Lower leg skin (tissue), 4 donors: ENCODE data around the gene KCNMA1. TPM values are rescaled to one million over a fixed set of nuclear protein-coding genes. Genes with fewer than 3 reads are reported as not detected.

Experiments
- DNase-seq, 2 donors: peaks; one replicate each; pipeline ENCODE4 v3.0.0-alpha.2; 2019; ENCODE audit warnings: low spot score in 2 of 2
- H3K4me3 ChIP-seq: fragments of 200-600 bp; sonication (generic); 2 replicates; pipeline ENCODE4 v1.5.1; 2017; ENCODE audit warnings: mild to moderate bottlenecking, low read depth; ENCODE audit not compliant: poor library complexity, severe bottlenecking
- POLR2A ChIP-seq, 2 donors: fragments of 450-650 bp; IDR thresholded peaks; one replicate each; pipeline ENCODE4 v1.6.1; 2016 to 2017; ENCODE audit warnings: antibody characterized with exemption in 2 of 2, mild to moderate bottlenecking in 1 of 2, moderate library complexity in 1 of 2
- WGBS, 2 donors: methylation state at CpG; one replicate each; pipeline ENCODE4 v1.1.5; 2018; 5-methylcytosine and 5-hydroxymethylcytosine counted together
- intact Hi-C: fragments of 100-400 bp; cut with DNase I; formaldehyde crosslinking; loops from one replicate; pipeline ENCODE4 v1.15.0; 2023; ENCODE audit warnings: low total_unique reads
- total RNA-seq, 4 donors: library from RNA; depleted of rRNA; stranded (reverse); fragments of >200 nt; gene quantifications; one replicate each; pipeline ENCODE4 v1.1.0, GENCODE V29; 2016
- TF ChIP-seq, protein P1 (sequence below), 3 donors: fragments of 450-650 bp; IDR thresholded peaks; one replicate each; pipeline ENCODE4 v1.5.1; 2016; ENCODE audit warnings: antibody characterized with exemption in 3 of 3, mild to moderate bottlenecking in 3 of 3, moderate library complexity in 2 of 3

Gene KCNMA1
- total RNA-seq, 4 donors from 2014 or later, result 4.1 to 9.9 (median 6.5) TPM

GRCh38 chr10:77339166-77339565, 298.4 kb downstream of the KCNMA1 start:
- 86% methylated on average over 1 of the region's 1 CpG for WGBS, 2 donors
- intact Hi-C loops, result no loop called here
- TF ChIP-seq, protein P1, sequence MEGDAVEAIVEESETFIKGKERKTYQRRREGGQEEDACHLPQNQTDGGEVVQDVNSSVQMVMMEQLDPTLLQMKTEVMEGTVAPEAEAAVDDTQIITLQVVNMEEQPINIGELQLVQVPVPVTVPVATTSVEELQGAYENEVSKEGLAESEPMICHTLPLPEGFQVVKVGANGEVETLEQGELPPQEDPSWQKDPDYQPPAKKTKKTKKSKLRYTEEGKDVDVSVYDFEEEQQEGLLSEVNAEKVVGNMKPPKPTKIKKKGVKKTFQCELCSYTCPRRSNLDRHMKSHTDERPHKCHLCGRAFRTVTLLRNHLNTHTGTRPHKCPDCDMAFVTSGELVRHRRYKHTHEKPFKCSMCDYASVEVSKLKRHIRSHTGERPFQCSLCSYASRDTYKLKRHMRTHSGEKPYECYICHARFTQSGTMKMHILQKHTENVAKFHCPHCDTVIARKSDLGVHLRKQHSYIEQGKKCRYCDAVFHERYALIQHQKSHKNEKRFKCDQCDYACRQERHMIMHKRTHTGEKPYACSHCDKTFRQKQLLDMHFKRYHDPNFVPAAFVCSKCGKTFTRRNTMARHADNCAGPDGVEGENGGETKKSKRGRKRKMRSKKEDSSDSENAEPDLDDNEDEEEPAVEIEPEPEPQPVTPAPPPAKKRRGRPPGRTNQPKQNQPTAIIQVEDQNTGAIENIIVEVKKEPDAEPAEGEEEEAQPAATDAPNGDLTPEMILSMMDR (IDR thresholded peaks at IDR 0.05), result no peak
- TF ChIP-seq POLR2A (IDR thresholded peaks at IDR 0.05), result no peak
- DNase-seq, result no peak
- H3K4me3 ChIP-seq, result no peak overlapping the region

DNA sequence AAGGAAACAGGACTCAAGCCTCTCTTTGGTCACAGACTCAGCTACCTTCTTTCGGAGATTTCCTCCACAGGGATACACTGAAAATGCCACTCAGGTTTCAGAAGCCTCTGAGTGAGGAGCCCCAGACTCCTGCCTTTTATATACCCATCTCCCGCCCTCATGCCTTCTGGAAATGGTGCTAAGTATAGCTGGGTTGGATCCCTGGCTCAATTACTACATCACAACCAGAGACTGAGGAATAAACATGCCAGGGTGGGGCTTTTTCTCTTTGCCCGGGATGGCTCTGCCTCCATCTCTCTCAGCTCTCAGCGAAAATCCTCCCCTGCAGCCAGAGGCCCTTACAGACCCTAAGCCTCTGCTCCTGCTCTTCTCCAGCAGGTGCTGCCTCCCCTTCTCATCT, 299.5 kb downstream of the KCNMA1 start:
- DNase-seq, result no peak
- 74 to 82% methylated on average over 4 of the region's 4 CpGs for WGBS, 2 donors
- no peak for TF ChIP-seq POLR2A (IDR thresholded peaks at IDR 0.05)
- TF ChIP-seq, protein P1 (IDR thresholded peaks at IDR 0.05), result no peak
- intact Hi-C loops, result no loop called here
- H3K4me3 ChIP-seq, result no peak overlapping the region

- no peak overlapping the region for H3K4me3 ChIP-seq
- intact Hi-C loops, result no loop called here
- TF ChIP-seq, protein P1 (IDR thresholded peaks at IDR 0.05), result no peak
- TF ChIP-seq POLR2A (IDR thresholded peaks at IDR 0.05), result no peak
- WGBS, 2 donors, result 65 to 75% methylated on average over 2 of the region's 2 CpGs
- DNase-seq, result no peak
Observed at GRCh38 chr10:77334501-77334900, 303.1 kb downstream of the KCNMA1 start.

- H3K4me3 ChIP-seq, result no peak overlapping the region
- 83 to 84% methylated on average over 8 of the region's 8 CpGs for WGBS, 2 donors
- no peak for TF ChIP-seq POLR2A (IDR thresholded peaks at IDR 0.05)
- TF ChIP-seq, protein P1 (IDR thresholded peaks at IDR 0.05), result no peak
- no peak for DNase-seq
- intact Hi-C loops, result no loop called here
Observed at GRCh38 chr10:77333610-77334340, 303.8 kb downstream of the KCNMA1 start.

GRCh38 chr10:77332256-77332655, 305.4 kb downstream of the KCNMA1 start:
- DNase-seq, result no peak
- H3K4me3 ChIP-seq, result no peak overlapping the region
- TF ChIP-seq, protein P1 (IDR thresholded peaks at IDR 0.05), result no peak
- TF ChIP-seq POLR2A (IDR thresholded peaks at IDR 0.05), result no peak
- intact Hi-C loops, result no loop called here
